A549 (cell line): ENCODE results near the gene BTBD10. TPM values are rescaled to one million over a fixed set of nuclear protein-coding genes. Genes with fewer than 3 reads are reported as not detected.
"Not testable (repeated sequence)": the region's sequence is repeated elsewhere in the genome, so short reads cannot be mapped to it uniquely, and the experiment has no call there.

ENCODE experiments used
- ATAC-seq, 2 experiments: fragments of 200-7000 bp in 1 of 2; fragments of >200 bp in 1 of 2; cut with Nextera tagmentation in 1 of 2; cut with Tn5 transposase in 1 of 2; 3 replicates each; pipeline versions ENCODE4 v1.8.0 to v1.9.1; 2018 to 2020; ENCODE audit warnings: mild to moderate bottlenecking in 1 of 2, moderate library complexity in 1 of 2
- CTCF ChIA-PET: fragments of 300-600 bp; sonication (Branson Sonifier 250); formaldehyde crosslinking; extraction: SDS; loops from one replicate; lab custom pipeline; 2021; ENCODE audit warnings: antibody characterized with exemption, inconsistent platforms; lab: Yijun Ruan, JAX
- POLR2A ChIA-PET: fragments of 350-600 bp; formaldehyde crosslinking; extraction: SDS; loops from one replicate; lab custom pipeline; 2021; ENCODE audit warnings: antibody characterized with exemption, inconsistent platforms; lab: Yijun Ruan, JAX
- DNase-seq, 2 experiments: peaks; one replicate each; pipeline versions ENCODE4 v3.0.0 to v3.0.0-alpha.2; 2011 to 2016; ENCODE audit warnings: low read depth in 1 of 2, low spot score in 1 of 2
- FAIRE-seq: peaks from 2 replicates; lab custom pipeline; 2011; peaks lifted over from hg19 to GRCh38; lab: Jason Lieb, UNC
- H3K27ac ChIP-seq, 2 experiments: fragments of >200 bp; sonication (Bioruptor Twin); formaldehyde crosslinking; 3 replicates each; pipeline ENCODE4 v1.5.1; 2016 to 2017
- H3K4me1 ChIP-seq: fragments of >200 bp; sonication (Bioruptor Twin); formaldehyde crosslinking; 3 replicates; pipeline ENCODE4 v1.6.1; 2016
- H3K4me2 ChIP-seq: fragments of >200 bp; sonication (Bioruptor Twin); formaldehyde crosslinking; 3 replicates; pipeline ENCODE4 v1.6.1; 2016
- H3K4me3 ChIP-seq: fragments of >200 bp; sonication (Bioruptor Twin); formaldehyde crosslinking; 3 replicates; pipeline ENCODE4 v1.5.1; 2016
- H3K9me3 ChIP-seq: fragments of >200 bp; sonication (Bioruptor Twin); formaldehyde crosslinking; 3 replicates; pipeline ENCODE4 v1.6.1; 2016
- BCL3 ChIP-seq: fragments of >200 bp; sonication (Bioruptor Twin); formaldehyde crosslinking; IDR thresholded peaks from 3 replicates; pipeline ENCODE4 v1.6.1; 2016
- BHLHE40 ChIP-seq: IDR thresholded peaks from 2 replicates; pipeline ENCODE4 v1.6.1; 2012; ENCODE audit warnings: low read depth, low read length, inconsistent platforms
- CEBPB ChIP-seq, 2 experiments: fragments of >200 bp in 1 of 2; sonication (Bioruptor Twin) in 1 of 2; formaldehyde crosslinking in 1 of 2; IDR thresholded peaks; 2 replicates each; pipeline ENCODE4 v1.6.1; 2012 to 2016
- ELK1 ChIP-seq: fragments of 150-350 bp; IDR thresholded peaks from 2 replicates; pipeline ENCODE4 v1.6.1; 2014; ENCODE audit warnings: low read depth, mild to moderate bottlenecking, low read length
- HDAC2 ChIP-seq: fragments of 200-600 bp; sonication (generic); IDR thresholded peaks from 2 replicates; pipeline ENCODE4 v1.6.1; 2016
- HEYL ChIP-seq: fragments of 250-450 bp; sonication (Bioruptor Pico); IDR thresholded peaks from 2 replicates; pipeline ENCODE4 v1.8.0; 2021; ENCODE audit warnings: mild to moderate bottlenecking, moderate library complexity
- HOXB5 ChIP-seq: fragments of 250-450 bp; sonication (Bioruptor Pico); IDR thresholded peaks from 2 replicates; pipeline ENCODE4 v1.5.0; 2020; ENCODE audit warnings: mild to moderate bottlenecking, moderate library complexity
- JUNB ChIP-seq: fragments of >200 bp; sonication (Bioruptor Twin); formaldehyde crosslinking; IDR thresholded peaks from 2 replicates; pipeline ENCODE4 v1.6.1; 2016
- KDM1A ChIP-seq: fragments of 200-600 bp; sonication (generic); IDR thresholded peaks from 2 replicates; pipeline ENCODE4 v1.6.1; 2016; ENCODE audit warnings: low read depth, mild to moderate bottlenecking
- MAZ ChIP-seq: fragments of 150-350 bp; IDR thresholded peaks from 2 replicates; pipeline ENCODE4 v1.6.1; 2014; ENCODE audit warnings: antibody characterized with exemption, low read depth, low read length, borderline replicate concordance
- NFE2L2 ChIP-seq: fragments of 150-350 bp; conservative IDR thresholded peaks from 2 replicates; pipeline ENCODE4 v1.6.1; 2014; ENCODE audit warnings: low read length
- NPAS2 ChIP-seq: fragments of 250-450 bp; sonication (Bioruptor Pico); IDR thresholded peaks from 2 replicates; pipeline ENCODE4 v1.8.0; 2022; ENCODE audit warnings: mild to moderate bottlenecking, moderate library complexity, borderline replicate concordance
- PHF8 ChIP-seq: fragments of 200-600 bp; sonication (generic); IDR thresholded peaks from 2 replicates; pipeline ENCODE4 v1.6.1; 2016; ENCODE audit warnings: low read depth, mild to moderate bottlenecking, antibody characterized with exemption, moderate library complexity, borderline replicate concordance
- POLR2AphosphoS2 ChIP-seq: conservative IDR thresholded peaks from 2 replicates; pipeline ENCODE4 v1.6.1; 2012; ENCODE audit warnings: low read length, improper control_type of control experiment, inconsistent platforms
- RAD21 ChIP-seq, 2 experiments: fragments of >200 bp in 1 of 2; sonication (Bioruptor Twin) in 1 of 2; formaldehyde crosslinking in 1 of 2; IDR thresholded peaks in 1 of 2; conservative IDR thresholded peaks in 1 of 2; 2 replicates in 1 of 2; 3 replicates in 1 of 2; pipeline ENCODE4 v1.6.1; 2012 to 2018; ENCODE audit warnings: inconsistent platforms in 1 of 2
- RCOR1 ChIP-seq: fragments of 150-350 bp; IDR thresholded peaks from 2 replicates; pipeline ENCODE4 v1.6.1; 2014; ENCODE audit warnings: antibody characterized with exemption, low read length, low read depth
- RNF2 ChIP-seq: fragments of 200-600 bp; sonication (generic); IDR thresholded peaks from 2 replicates; pipeline ENCODE4 v1.6.1; 2016; ENCODE audit warnings: low read depth, mild to moderate bottlenecking, antibody characterized with exemption, moderate library complexity, borderline replicate concordance
- SMC3 ChIP-seq: fragments of >200 bp; sonication (Bioruptor Twin); formaldehyde crosslinking; IDR thresholded peaks from 3 replicates; pipeline ENCODE4 v1.6.1; 2018; ENCODE audit warnings: inconsistent platforms
- TFCP2L1 ChIP-seq: fragments of 250-450 bp; sonication (Bioruptor Pico); IDR thresholded peaks from 2 replicates; pipeline ENCODE4 v1.5.0; 2021; ENCODE audit warnings: mild to moderate bottlenecking
- TP53 ChIP-seq: fragments of 250-450 bp; sonication (Bioruptor Pico); IDR thresholded peaks from 2 replicates; pipeline ENCODE4 v1.5.0; 2021; ENCODE audit warnings: mild to moderate bottlenecking, moderate library complexity
- USF2 ChIP-seq: fragments of 450-650 bp; IDR thresholded peaks from 2 replicates; pipeline ENCODE4 v1.6.1; 2014; ENCODE audit warnings: antibody characterized with exemption
- WGBS: methylation state at CpG from one replicate; pipeline ENCODE4 v1.1.6; 2017; ENCODE audit errors: missing lambda C conversion rate; 5-methylcytosine and 5-hydroxymethylcytosine counted together
- polyA plus RNA-seq, 4 experiments: library from polyadenylated mRNA; depleted of rRNA in 3 of 4; stranded (reverse); fragments of >200 nt; fragmentation: RNase III in 1 of 4; extraction: RNeasy Plus Mini Kit Qiagen cat#74134 plus additional on column Dnase treatment in 1 of 4; gene quantifications; 2 replicates in 3 of 4; 3 replicates in 1 of 4; pipeline ENCODE4 v1.2.3, GENCODE V29; 2011 to 2017

Gene BTBD10
- polyA plus RNA-seq, 2 of the 4 experiments (the other 2 are of a cell fraction): 33.7 to 54.2 TPM

DNA sequence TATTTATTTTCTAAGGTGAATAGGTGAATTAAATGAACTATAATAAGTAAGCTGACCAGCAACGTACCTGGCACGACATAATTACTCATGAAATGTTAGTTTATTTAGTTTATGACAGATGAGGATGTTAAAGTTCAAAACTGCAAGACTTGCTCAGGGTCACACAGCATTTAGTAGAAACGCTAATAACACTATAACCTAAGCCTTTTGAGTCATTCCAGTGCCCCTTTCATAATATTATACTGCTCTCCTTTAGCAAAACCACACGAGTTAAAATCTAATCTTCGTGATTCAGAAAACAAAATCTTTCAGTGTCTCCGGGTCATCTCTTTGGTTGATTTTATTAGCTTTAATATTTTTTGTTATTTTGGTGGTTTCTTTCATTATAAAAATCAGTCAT, 39.6 kb downstream of the BTBD10 start:
- no peak for DNase-seq
- TF ChIP-seq NPAS2 (CRISPR knock-in tag): no peak
- ChIA-PET CTCF (interaction anchor here (1.1 to 2.2 kb wide), 2 partner anchors 42 to 213 kb away, joined by 3 to 9 read pairs; no protein-coding TSS in a partner anchor), POLR2A (no interaction called here)
- Histone ChIP-seq H3K9me3 (peaks cover 21% of the 10 kb centered on the region; the same call in 2 of the 3 replicates), H3K27ac (no peak overlapping the region), H3K4me3 (no peak overlapping the region), H3K4me2 (peak overlapping the region; percentile 40), H3K4me1 (peaks cover 16% of the 10 kb centered on the region; the same call in 2 of the 3 replicates)
- 52% methylated on average over 6 of the region's 6 CpGs for WGBS
- no peak for ATAC-seq
- FAIRE-seq: no peak

DNA sequence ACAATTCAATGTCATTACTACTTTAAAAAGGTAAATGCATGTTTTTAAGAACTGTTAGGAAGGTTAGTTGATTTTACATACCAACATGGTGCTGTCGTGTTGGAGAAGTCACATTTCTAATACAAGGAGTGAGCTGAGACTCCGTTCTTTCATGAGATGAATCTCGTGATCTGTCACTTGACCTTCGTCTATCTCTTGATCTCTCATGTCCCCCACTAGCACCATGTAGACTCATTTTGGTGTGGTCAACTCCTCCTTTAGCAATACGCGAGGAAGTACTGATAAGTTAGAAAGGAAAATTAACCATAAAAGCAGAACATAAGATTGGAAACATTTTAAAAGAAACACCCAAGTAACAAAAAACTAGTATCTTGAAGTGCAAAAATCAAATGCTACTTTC, 41.5 kb downstream of the BTBD10 start:
- Histone ChIP-seq H3K4me3 (no peak overlapping the region), H3K4me1 (peaks cover 16% of the 10 kb centered on the region; the same call in 2 of the 3 replicates), H3K27ac (no peak overlapping the region), H3K9me3 (peaks cover 6% of the 10 kb centered on the region; the same call in 2 of the 3 replicates), H3K4me2 (no peak overlapping the region)
- ATAC-seq: no peak
- no peak for FAIRE-seq
- CTCF ChIA-PET: interaction anchor here (2.2 kb wide), 1 partner anchor 44 kb away, joined by 9 read pairs; no protein-coding TSS in a partner anchor
- POLR2A ChIA-PET: no interaction called here
- 89% methylated on average over 6 of the region's 6 CpGs for WGBS
- DNase-seq: no peak
- no peak for TF ChIP-seq BHLHE40
- no peak for TF ChIP-seq JUNB
- TF ChIP-seq USF2: no peak
- no peak for TF ChIP-seq PHF8

DNA sequence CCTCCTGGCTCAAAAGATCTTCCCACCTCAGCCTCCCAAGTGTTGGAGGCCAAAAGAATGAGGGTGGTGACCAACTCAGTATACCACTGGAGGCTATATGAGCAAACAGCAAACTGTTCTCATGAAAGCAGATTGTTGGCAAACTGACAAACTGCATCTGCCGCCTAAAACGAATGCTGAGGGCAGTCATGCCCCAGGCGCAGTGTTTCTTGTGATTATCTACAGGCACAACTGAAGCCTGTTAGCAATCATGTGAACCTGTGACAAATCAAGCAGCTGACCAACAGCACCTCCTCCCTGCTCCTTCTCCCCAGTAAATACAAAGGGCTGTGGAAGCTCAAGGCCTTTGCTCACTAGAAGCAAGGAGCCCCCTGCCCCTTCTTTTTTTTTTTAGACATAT, 47.8 kb downstream of the BTBD10 start:
- no peaks in the 10 kb centered on the region for H3K4me1 ChIP-seq
- H3K27ac ChIP-seq: no peak overlapping the region
- ATAC-seq: no peak
- no peak for TF ChIP-seq SMC3
- TF ChIP-seq TP53 (CRISPR knock-in tag): no peak
- no peak for TF ChIP-seq POLR2AphosphoS2
- ChIA-PET POLR2A (no interaction called here), CTCF (interaction anchor here (0.7 kb wide), 1 partner anchor 33 kb away, joined by 3 read pairs; no protein-coding TSS in a partner anchor)
- WGBS: 69% methylated on average over 3 of the region's 3 CpGs
- FAIRE-seq: no peak
- DNase-seq: no peak
- no peak overlapping the region for H3K4me3 ChIP-seq
- H3K4me2 ChIP-seq: no peak overlapping the region
- no peaks in the 10 kb centered on the region for H3K9me3 ChIP-seq

- DNase-seq (no peak), FAIRE-seq (no peak), ATAC-seq (no peak)
- WGBS: 91% methylated on average over 4 of the region's 4 CpGs
- ChIA-PET CTCF (interaction anchor here (1.3 kb wide), 1 partner anchor 20 kb away, joined by 4 read pairs; no protein-coding TSS in a partner anchor), POLR2A (no interaction called here)
- Histone ChIP-seq H3K4me1 (no peaks in the 10 kb centered on the region), H3K4me3 (no peak overlapping the region), H3K4me2 (no peak overlapping the region), H3K9me3 (no peaks in the 10 kb centered on the region), H3K27ac (no peak overlapping the region)
- TF ChIP-seq MAZ (no peak), CEBPB (IDR thresholded peaks at IDR 0.05) (no peak), TFCP2L1 (CRISPR knock-in tag) (no peak), HDAC2 (no peak), KDM1A (no peak), NFE2L2 (no peak), POLR2AphosphoS2 (no peak), HEYL (CRISPR knock-in tag) (no peak), RAD21 (conservative IDR thresholded peaks at IDR 0.05 in 1 of 2, IDR thresholded peaks at IDR 0.05 in 1 of 2) (no peak), HOXB5 (CRISPR knock-in tag) (no peak), ELK1 (no peak), BCL3 (no peak), RCOR1 (no peak), RNF2 (no peak)
Measured at GRCh38 chr11:13405220-13405619, 57.8 kb downstream of the BTBD10 start.

DNA sequence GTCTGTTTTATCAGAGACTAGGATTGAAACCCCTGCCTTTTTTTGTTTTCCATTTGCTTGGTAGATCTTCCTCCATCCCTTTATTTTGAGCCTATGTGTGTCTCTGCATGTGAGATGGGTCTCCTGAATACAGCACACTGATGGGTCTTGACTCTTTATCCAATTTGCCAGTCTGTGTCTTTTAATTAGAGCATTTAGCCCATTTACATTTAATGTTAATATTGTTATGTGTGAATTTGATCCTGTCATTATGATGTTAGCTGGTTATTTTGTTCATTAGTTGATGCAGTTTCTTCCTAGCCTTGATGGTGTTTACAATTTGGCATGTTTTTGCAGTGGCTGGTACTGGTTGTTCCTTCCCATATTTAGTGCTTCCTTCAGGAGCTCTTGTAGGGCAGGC, 64.7 kb downstream of the BTBD10 start:
- H3K9me3 ChIP-seq, POLR2A ChIA-PET, ATAC-seq, H3K27ac ChIP-seq, H3K4me1 ChIP-seq, H3K4me2 ChIP-seq, CTCF ChIA-PET, DNase-seq, FAIRE-seq, H3K4me3 ChIP-seq: not testable (repeated sequence)
